GM03348 (cell line): ENCODE data around the gene SLC22A5.
"Not testable (repeated sequence)": the region's sequence is repeated elsewhere in the genome, so short reads cannot be mapped to it uniquely, and the experiment has no call there.

Experiments used
- DNase-seq: peaks from one replicate; pipeline ENCODE4 v3.0.0; 2012; ENCODE audit warnings: low spot score

The SLC22A5 gene

GRCh38 chr5:132428147-132428482, 58.6 kb downstream of the SLC22A5 start:
- no peak for DNase-seq

GRCh38 chr5:132428484-132429462, 59.3 kb downstream of the SLC22A5 start:
- peak; percentile 67 for DNase-seq

- DNase-seq = no peak
Observed at GRCh38 chr5:132429463-132430440, 60.2 kb downstream of the SLC22A5 start.

GRCh38 chr5:132430746-132431145, 61.2 kb downstream of the SLC22A5 start:
- DNase-seq = no peak

GRCh38 chr5:132431632-132432031, 62.1 kb downstream of the SLC22A5 start:
- DNase-seq = no peak

GRCh38 chr5:132433141-132433540, 63.6 kb downstream of the SLC22A5 start:
- no peak for DNase-seq

GRCh38 chr5:132434416-132435286, 65.1 kb downstream of the SLC22A5 start:
- DNase-seq = no peak

GRCh38 chr5:132435447-132435846, 65.9 kb downstream of the SLC22A5 start:
- no peak for DNase-seq

- no peak for DNase-seq
Observed at GRCh38 chr5:132435886-132436285, 66.4 kb downstream of the SLC22A5 start.

GRCh38 chr5:132436936-132437335, 67.4 kb downstream of the SLC22A5 start:
- no peak for DNase-seq

- peak; percentile 86 for DNase-seq
Observed at GRCh38 chr5:132437604-132438266, 68.2 kb downstream of the SLC22A5 start.

- DNase-seq = not testable (repeated sequence)
Observed at GRCh38 chr5:132438267-132438645, 68.7 kb downstream of the SLC22A5 start.

GRCh38 chr5:132438917-132439316, 69.4 kb downstream of the SLC22A5 start:
- no peak for DNase-seq

- peak; percentile 92 for DNase-seq
Observed at GRCh38 chr5:132439521-132440089, 70.1 kb downstream of the SLC22A5 start.

- no peak for DNase-seq
Observed at GRCh38 chr5:132444061-132444460, 74.6 kb downstream of the SLC22A5 start.
